ENCODE data around the gene DMWD.

GRCh38 chr19:45800070-45800553 lies 7.5 kb upstream of the DMWD start:
- TF ChIP-seq CTCF (IDR thresholded peaks at IDR 0.05) = no peak
- no peak for TF ChIP-seq POLR2A (IDR thresholded peaks at IDR 0.05)
